Keratinocyte (primary cell): Measurements from ENCODE around the gene FAM78A.

Experiments used
- EZH2 ChIP-seq: IDR thresholded peaks from one replicate; pipeline ENCODE4 v1.6.1; 2012; ENCODE audit warnings: inconsistent platforms, mild to moderate bottlenecking, low read length, moderate library complexity
- TF ChIP-seq, protein P1 (sequence below), 3 experiments: IDR thresholded peaks in 1 of 3; conservative IDR thresholded peaks in 1 of 3; optimal IDR thresholded peaks in 1 of 3; 2 replicates in 2 of 3; 3 replicates in 1 of 3; pipeline versions ENCODE3 to v1.5.1; 2011; ENCODE audit warnings: low read length in 3 of 3, mild to moderate bottlenecking in 3 of 3, moderate library complexity in 2 of 3, control low read depth in 1 of 3, inconsistent platforms in 1 of 3; ENCODE audit not compliant: insufficient read depth in 2 of 3; ENCODE audit errors: extremely low read depth in 1 of 3

DNA sequence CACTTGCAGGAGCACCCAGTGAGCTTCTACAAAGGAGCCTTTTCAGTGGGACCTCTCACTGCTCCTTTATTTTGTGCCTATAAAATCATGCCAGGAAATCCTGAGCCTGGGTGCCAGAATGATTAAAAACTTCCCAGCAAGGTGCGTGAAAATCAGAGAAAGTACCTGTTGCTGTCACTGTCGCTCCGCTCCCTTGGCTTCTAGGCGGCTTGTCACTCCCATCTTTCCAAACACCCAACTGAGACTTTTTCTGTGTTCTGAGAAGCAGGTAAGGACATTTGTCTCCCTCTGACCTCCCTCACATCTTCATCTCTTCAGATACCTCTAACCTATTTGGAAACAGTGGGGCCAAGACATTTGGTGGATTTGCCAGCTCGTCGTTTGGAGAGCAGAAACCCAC lies 53.9 kb downstream of the FAM78A start:
- TF ChIP-seq, protein P1, sequence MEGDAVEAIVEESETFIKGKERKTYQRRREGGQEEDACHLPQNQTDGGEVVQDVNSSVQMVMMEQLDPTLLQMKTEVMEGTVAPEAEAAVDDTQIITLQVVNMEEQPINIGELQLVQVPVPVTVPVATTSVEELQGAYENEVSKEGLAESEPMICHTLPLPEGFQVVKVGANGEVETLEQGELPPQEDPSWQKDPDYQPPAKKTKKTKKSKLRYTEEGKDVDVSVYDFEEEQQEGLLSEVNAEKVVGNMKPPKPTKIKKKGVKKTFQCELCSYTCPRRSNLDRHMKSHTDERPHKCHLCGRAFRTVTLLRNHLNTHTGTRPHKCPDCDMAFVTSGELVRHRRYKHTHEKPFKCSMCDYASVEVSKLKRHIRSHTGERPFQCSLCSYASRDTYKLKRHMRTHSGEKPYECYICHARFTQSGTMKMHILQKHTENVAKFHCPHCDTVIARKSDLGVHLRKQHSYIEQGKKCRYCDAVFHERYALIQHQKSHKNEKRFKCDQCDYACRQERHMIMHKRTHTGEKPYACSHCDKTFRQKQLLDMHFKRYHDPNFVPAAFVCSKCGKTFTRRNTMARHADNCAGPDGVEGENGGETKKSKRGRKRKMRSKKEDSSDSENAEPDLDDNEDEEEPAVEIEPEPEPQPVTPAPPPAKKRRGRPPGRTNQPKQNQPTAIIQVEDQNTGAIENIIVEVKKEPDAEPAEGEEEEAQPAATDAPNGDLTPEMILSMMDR (optimal IDR thresholded peaks at IDR 0.05 in 1 of 3, IDR thresholded peaks at IDR 0.05 in 1 of 3, conservative IDR thresholded peaks at IDR 0.05 in 1 of 3; ENCODE audit: extremely low read depth in 1 of 3, insufficient read depth in 2 of 3, low read length in 3 of 3), result no peak
- no peak for TF ChIP-seq EZH2
